Activated T-cell treated with anti-CD3 and anti-CD28 coated beads, Interleukin-2, amount 50 U/mL, for 72 hours (primary cell): ENCODE data around the gene ESPN. TPM values are rescaled to one million over a fixed set of nuclear protein-coding genes. Genes with fewer than 3 reads are reported as not detected.

Experiments used
- ATAC-seq, 2 donors: fragments of 150-1000 bp; cut with Tn5 transposase; replicated peaks in 1 of 2; 2 replicates each; pipeline ENCODE4 v1.10.0; 2021; ENCODE audit warnings: moderate library complexity in 2 of 2, mild to moderate bottlenecking in 1 of 2
- DNase-seq, 2 donors: peaks; one replicate each; pipeline ENCODE4 v3.0.0; 2021 to 2022; ENCODE audit warnings: mixed read lengths in 1 of 2
- H3K27ac Mint-ChIP-seq: one replicate; pipeline ENCODE4 v1.8.0; 2022; ENCODE audit warnings: mild to moderate bottlenecking, moderate library complexity, mixed read lengths
- H3K27me3 Mint-ChIP-seq: one replicate; pipeline ENCODE4 v1.8.0; 2022; ENCODE audit warnings: low read depth, mixed read lengths
- H3K36me3 Mint-ChIP-seq, 2 donors: one replicate each; pipeline ENCODE4 v1.8.0; 2022; ENCODE audit warnings: mixed read lengths in 2 of 2, mild to moderate bottlenecking in 1 of 2; ENCODE audit not compliant: insufficient read depth in 2 of 2
- H3K4me1 Mint-ChIP-seq: one replicate; pipeline ENCODE4 v1.8.0; 2022; ENCODE audit warnings: low read depth, mixed read lengths
- H3K4me3 Mint-ChIP-seq, 2 donors: one replicate each; pipeline ENCODE4 v1.8.0; 2022; ENCODE audit warnings: mild to moderate bottlenecking in 2 of 2, mixed read lengths in 2 of 2, moderate library complexity in 2 of 2
- H3K9me3 Mint-ChIP-seq, 2 donors: one replicate each; pipeline ENCODE4 v1.8.0; 2022; ENCODE audit warnings: mixed read lengths in 2 of 2
- total RNA-seq, 2 donors: library from RNA; stranded (reverse); gene quantifications; one replicate each; pipeline ENCODE4 v1.2.3, GENCODE V29; 2022

ESPN gene
- total RNA-seq, 2 donors from 2014 or later: 1.3 to 2.0 TPM

- no peak for DNase-seq
- no peak overlapping the region for H3K27ac Mint-ChIP-seq
- H3K9me3 Mint-ChIP-seq: no peaks in the 10 kb centered on the region
- no peaks in the 10 kb centered on the region for H3K27me3 Mint-ChIP-seq
- H3K4me3 Mint-ChIP-seq: no peak overlapping the region
- ATAC-seq: no peak
- H3K36me3 Mint-ChIP-seq: no peaks in the 10 kb centered on the region
- no peaks in the 10 kb centered on the region for H3K4me1 Mint-ChIP-seq
Observed at GRCh38 chr1:6471086-6471969, 46.8 kb downstream of the ESPN start.

- Mint-ChIP-seq H3K27ac (no peak overlapping the region), H3K9me3 (no peaks in the 10 kb centered on the region), H3K4me3 (no peak overlapping the region), H3K36me3 (no peaks in the 10 kb centered on the region), H3K4me1 (no peaks in the 10 kb centered on the region), H3K27me3 (no peaks in the 10 kb centered on the region)
- no peak for ATAC-seq
- no peak for DNase-seq
Observed at GRCh38 chr1:6471970-6472368, 47.4 kb downstream of the ESPN start.

- Mint-ChIP-seq H3K27me3 (no peaks in the 10 kb centered on the region), H3K4me3 (no peak overlapping the region), H3K9me3 (no peaks in the 10 kb centered on the region), H3K36me3 (no peaks in the 10 kb centered on the region), H3K4me1 (no peaks in the 10 kb centered on the region), H3K27ac (no peak overlapping the region)
- no peak for DNase-seq
- ATAC-seq: no peak
Observed at GRCh38 chr1:6472391-6472790, 47.8 kb downstream of the ESPN start.

GRCh38 chr1:6473156-6473555 is 48.6 kb downstream of the ESPN start:
- H3K27me3 Mint-ChIP-seq: no peaks in the 10 kb centered on the region
- no peak overlapping the region for H3K4me3 Mint-ChIP-seq
- no peaks in the 10 kb centered on the region for H3K36me3 Mint-ChIP-seq
- no peak overlapping the region for H3K27ac Mint-ChIP-seq
- no peaks in the 10 kb centered on the region for H3K9me3 Mint-ChIP-seq
- DNase-seq: no peak
- H3K4me1 Mint-ChIP-seq: no peaks in the 10 kb centered on the region
- ATAC-seq: no peak

GRCh38 chr1:6473974-6474814 is 49.6 kb downstream of the ESPN start:
- H3K4me3 Mint-ChIP-seq: no peak overlapping the region
- H3K27ac Mint-ChIP-seq: no peak overlapping the region
- no peak for DNase-seq
- H3K9me3 Mint-ChIP-seq: no peaks in the 10 kb centered on the region
- H3K36me3 Mint-ChIP-seq: no peaks in the 10 kb centered on the region
- ATAC-seq: no peak
- no peaks in the 10 kb centered on the region for H3K27me3 Mint-ChIP-seq
- no peaks in the 10 kb centered on the region for H3K4me1 Mint-ChIP-seq

- Mint-ChIP-seq H3K9me3 (no peaks in the 10 kb centered on the region), H3K27ac (no peak overlapping the region), H3K4me3 (no peak overlapping the region), H3K4me1 (no peaks in the 10 kb centered on the region), H3K36me3 (no peaks in the 10 kb centered on the region), H3K27me3 (no peaks in the 10 kb centered on the region)
- ATAC-seq (no peak), DNase-seq (no peak)
Observed at GRCh38 chr1:6474815-6475282, 50.3 kb downstream of the ESPN start.

GRCh38 chr1:6475381-6476133 is 51.0 kb downstream of the ESPN start:
- H3K9me3 Mint-ChIP-seq: no peaks in the 10 kb centered on the region
- no peak overlapping the region for H3K4me3 Mint-ChIP-seq
- peak; percentile 91 to 92 for ATAC-seq
- peak; percentile 77 to 82 for DNase-seq
- H3K27ac Mint-ChIP-seq: no peak overlapping the region
- H3K4me1 Mint-ChIP-seq: no peaks in the 10 kb centered on the region
- no peaks in the 10 kb centered on the region for H3K27me3 Mint-ChIP-seq
- H3K36me3 Mint-ChIP-seq: no peaks in the 10 kb centered on the region

GRCh38 chr1:6476483-6476882 is 51.9 kb downstream of the ESPN start:
- H3K4me1 Mint-ChIP-seq: no peaks in the 10 kb centered on the region
- ATAC-seq (no peak), DNase-seq (no peak)
- no peaks in the 10 kb centered on the region for H3K27me3 Mint-ChIP-seq
- no peaks in the 10 kb centered on the region for H3K9me3 Mint-ChIP-seq
- H3K27ac Mint-ChIP-seq: no peak overlapping the region
- no peaks in the 10 kb centered on the region for H3K36me3 Mint-ChIP-seq
- no peak overlapping the region for H3K4me3 Mint-ChIP-seq

- DNase-seq (no peak), ATAC-seq (no peak)
- Mint-ChIP-seq H3K4me3 (no peak overlapping the region), H3K9me3 (no peaks in the 10 kb centered on the region), H3K4me1 (no peaks in the 10 kb centered on the region), H3K27ac (no peak overlapping the region), H3K36me3 (no peaks in the 10 kb centered on the region), H3K27me3 (no peaks in the 10 kb centered on the region)
Observed at GRCh38 chr1:6477039-6477820, 52.7 kb downstream of the ESPN start.

GRCh38 chr1:6481820-6482219 is 57.2 kb downstream of the ESPN start:
- Mint-ChIP-seq H3K36me3 (no peaks in the 10 kb centered on the region), H3K27me3 (peaks cover 19% of the 10 kb centered on the region), H3K27ac (no peak overlapping the region), H3K9me3 (no peaks in the 10 kb centered on the region), H3K4me3 (no peak overlapping the region), H3K4me1 (peaks cover 12% of the 10 kb centered on the region)
- ATAC-seq: no peak
- no peak for DNase-seq

- Mint-ChIP-seq H3K9me3 (no peaks in the 10 kb centered on the region), H3K27me3 (peaks cover 28% of the 10 kb centered on the region), H3K4me3 (no peak overlapping the region), H3K4me1 (peaks cover 12% of the 10 kb centered on the region), H3K27ac (no peak overlapping the region), H3K36me3 (no peaks in the 10 kb centered on the region)
- DNase-seq: no peak
- no peak for ATAC-seq
Observed at GRCh38 chr1:6483017-6483760, 58.6 kb downstream of the ESPN start.

- no peak for DNase-seq
- Mint-ChIP-seq H3K27ac (no peak overlapping the region), H3K27me3 (peaks cover 28% of the 10 kb centered on the region)
Observed at GRCh38 chr1:6483761-6484117, 59.2 kb downstream of the ESPN start.

More at GRCh38 chr1:6483761-6484117, 59.2 kb downstream of the ESPN start:
- ATAC-seq: no peak
- Mint-ChIP-seq H3K4me1 (peaks cover 12% of the 10 kb centered on the region), H3K36me3 (no peaks in the 10 kb centered on the region), H3K9me3 (no peaks in the 10 kb centered on the region), H3K4me3 (no peak overlapping the region)
